A549 (cell line): ENCODE data around the gene PLA2G4A.
"Not testable (repeated sequence)": the region's sequence is repeated elsewhere in the genome, so short reads cannot be mapped to it uniquely, and the experiment has no call there.

ENCODE experiments used
- CEBPB ChIP-seq, 2 experiments: fragments of >200 bp in 1 of 2; sonication (Bioruptor Twin) in 1 of 2; formaldehyde crosslinking in 1 of 2; IDR thresholded peaks; 2 replicates each; pipeline ENCODE4 v1.6.1; 2012 to 2016
- CHD4 ChIP-seq: fragments of 200-600 bp; sonication (generic); IDR thresholded peaks from 2 replicates; pipeline ENCODE4 v1.6.1; 2016; ENCODE audit warnings: antibody characterized with exemption, mild to moderate bottlenecking, borderline replicate concordance
- CTCF ChIP-seq: fragments of >200 bp; sonication (Bioruptor Twin); formaldehyde crosslinking; IDR thresholded peaks from 3 replicates; pipeline ENCODE4 v1.5.1; 2016
- EP300 ChIP-seq, 2 experiments: fragments of >200 bp; sonication (Bioruptor Twin); formaldehyde crosslinking; IDR thresholded peaks; 2 replicates in 1 of 2; 3 replicates in 1 of 2; pipeline ENCODE4 v1.6.1; 2016 to 2017
- KDM5A ChIP-seq: fragments of 200-600 bp; sonication (generic); IDR thresholded peaks from 2 replicates; pipeline ENCODE4 v1.6.1; 2016; ENCODE audit warnings: antibody characterized with exemption, mild to moderate bottlenecking
- NR3C1 ChIP-seq: fragments of >200 bp; sonication (Bioruptor Twin); formaldehyde crosslinking; IDR thresholded peaks from 3 replicates; pipeline ENCODE4 v1.6.1; 2017
- PBX3 ChIP-seq: IDR thresholded peaks from 2 replicates; pipeline ENCODE4 v1.6.1; 2012
- POLR2A ChIP-seq: IDR thresholded peaks from 2 replicates; pipeline ENCODE4 v1.6.1; 2012; ENCODE audit warnings: mild to moderate bottlenecking, low read length
- TF ChIP-seq, protein P1 (sequence below): fragments of >200 bp; sonication (Bioruptor Twin); formaldehyde crosslinking; IDR thresholded peaks from 2 replicates; pipeline ENCODE4 v1.6.1; 2016

DNA sequence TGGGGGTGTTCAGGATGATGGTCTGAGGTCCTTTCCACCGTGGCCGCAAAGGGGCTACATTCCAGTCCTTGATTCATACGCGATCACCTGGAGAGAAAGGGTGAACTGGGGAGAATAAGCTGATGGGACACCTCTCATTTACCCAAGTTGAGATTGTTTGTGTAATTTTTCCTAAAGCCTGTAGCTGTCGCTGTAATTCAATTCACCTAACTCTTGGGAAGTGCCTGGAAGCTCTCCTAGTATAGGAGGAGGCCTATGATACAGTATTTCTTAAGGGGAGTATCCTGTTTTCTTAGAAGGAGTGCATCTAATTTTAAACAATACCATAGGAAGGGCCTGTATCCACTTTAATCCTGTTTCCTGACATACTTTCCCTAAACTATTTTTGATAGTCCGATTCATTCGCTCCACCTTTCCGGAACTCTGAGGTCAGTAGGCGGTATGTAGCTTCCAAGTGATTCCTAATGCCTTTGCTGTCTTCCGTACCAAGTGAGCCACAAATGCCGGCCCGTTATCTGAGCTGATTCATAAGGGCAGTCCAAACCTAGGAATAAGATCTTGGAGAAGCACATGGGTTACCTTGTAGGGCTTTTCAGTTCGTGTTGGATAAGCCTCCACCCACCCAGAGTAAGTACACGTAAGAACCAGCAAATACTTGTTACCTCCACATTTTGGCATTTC is 88.5 kb downstream of the PLA2G4A start:
- TF ChIP-seq, protein P1, sequence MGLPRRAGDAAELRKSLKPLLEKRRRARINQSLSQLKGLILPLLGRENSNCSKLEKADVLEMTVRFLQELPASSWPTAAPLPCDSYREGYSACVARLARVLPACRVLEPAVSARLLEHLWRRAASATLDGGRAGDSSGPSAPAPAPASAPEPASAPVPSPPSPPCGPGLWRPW: not testable (repeated sequence)
- peak; percentile 38; the same call in 2 of the 3 replicates for TF ChIP-seq CTCF
- not testable (repeated sequence) for TF ChIP-seq KDM5A; CEBPB (IDR thresholded peaks at IDR 0.05); POLR2A; NR3C1; CHD4; PBX3; EP300 (IDR thresholded peaks at IDR 0.05)
